Thyroid gland (tissue), 4 donors: ENCODE results near the gene KLRC1.

Experiments used
- CTCF ChIP-seq, 6 experiments: fragments of 200-600 bp in 3 of 6; fragments of 450-650 bp in 3 of 6; sonication (generic) in 3 of 6; IDR thresholded peaks; one replicate each; pipeline ENCODE4 v1.5.1; 2016 to 2019; ENCODE audit warnings: antibody characterized with exemption in 6 of 6, mild to moderate bottlenecking in 2 of 6, inconsistent platforms in 1 of 6, moderate library complexity in 1 of 6
- POLR2A ChIP-seq, 2 donors: fragments of 450-650 bp; IDR thresholded peaks; one replicate each; pipeline ENCODE4 v1.6.1; 2017; ENCODE audit warnings: antibody characterized with exemption in 2 of 2, mild to moderate bottlenecking in 2 of 2, moderate library complexity in 1 of 2

- TF ChIP-seq POLR2A (IDR thresholded peaks at IDR 0.05): no peak
- no peak for TF ChIP-seq CTCF (IDR thresholded peaks at IDR 0.05)
These were observed 4.6 kb upstream of the KLRC1 start for GRCh38 chr12:10457760-10458159.
